GM18868 (cell line): Measurements from ENCODE around the gene SLC16A14.
A peak's percentile ranks its signal among the peaks of the same experiment; 100 is the strongest.

Experiments used
- ATAC-seq: cut with Tn5 transposase; IDR thresholded peaks from one replicate; pipeline ENCODE4 v1.9.1; 2021; ENCODE audit warnings: mild to moderate bottlenecking, moderate library complexity; ENCODE audit not compliant: unreplicated experiment

Gene SLC16A14

DNA sequence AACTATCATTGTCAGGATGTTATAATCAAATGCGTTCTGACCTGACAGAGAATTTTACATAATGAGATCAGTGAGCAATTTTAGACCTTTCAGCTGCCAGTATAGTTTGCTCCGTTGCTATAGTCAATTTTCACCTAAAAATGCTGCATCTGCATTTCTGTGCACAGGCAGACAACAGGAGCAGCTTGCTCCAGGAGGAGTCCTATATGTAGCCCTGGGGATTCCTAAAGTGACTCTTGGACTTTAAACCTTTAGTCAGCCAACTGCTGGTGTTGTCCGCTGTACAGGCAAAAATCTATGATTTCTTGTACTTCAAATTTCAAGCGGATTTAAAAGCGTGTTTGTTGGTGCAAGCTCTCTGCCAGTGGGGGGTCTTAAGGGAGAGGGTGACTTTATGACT lies 25.7 kb downstream of the SLC16A14 start:
- ATAC-seq, result no peak

DNA sequence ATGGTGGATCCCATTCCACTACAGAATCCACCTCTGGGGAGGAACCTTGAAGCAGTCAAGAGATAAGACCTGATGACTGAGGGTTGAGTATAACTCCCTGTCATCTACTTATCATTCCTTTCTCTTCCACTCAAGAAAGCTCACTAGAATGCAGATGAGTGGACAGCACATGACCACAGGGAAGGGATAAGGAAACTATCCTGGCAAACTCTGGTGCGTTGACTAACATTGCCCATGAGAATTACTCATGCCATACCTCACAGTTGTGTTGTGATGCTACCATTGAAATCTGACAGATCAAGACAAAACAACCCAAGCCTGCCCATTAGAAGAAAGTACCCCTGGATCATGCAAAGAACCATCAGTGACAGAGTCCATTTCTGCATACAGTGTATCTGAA lies 26.5 kb downstream of the SLC16A14 start:
- no peak for ATAC-seq

DNA sequence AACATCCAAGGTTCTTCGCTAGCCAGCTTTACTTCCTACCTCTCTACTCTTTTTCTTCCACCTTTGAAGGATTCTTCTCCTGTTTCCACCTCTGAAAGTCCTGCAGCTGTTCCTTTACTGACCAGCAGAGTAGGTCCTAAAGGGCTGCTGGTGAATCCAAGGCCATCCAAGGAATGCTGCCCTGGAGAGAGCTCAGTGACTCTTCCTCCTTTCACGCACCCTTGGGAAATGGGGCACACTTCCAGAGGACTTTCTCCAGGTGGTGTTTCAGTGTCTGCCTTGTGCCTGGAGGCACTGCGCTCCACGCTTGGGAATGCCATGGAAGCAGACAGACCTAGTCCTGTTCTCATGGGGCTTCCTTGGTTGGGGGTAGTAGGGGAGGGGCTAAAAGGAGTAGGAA lies 45.4 kb downstream of the SLC16A14 start:
- no peak for ATAC-seq

DNA sequence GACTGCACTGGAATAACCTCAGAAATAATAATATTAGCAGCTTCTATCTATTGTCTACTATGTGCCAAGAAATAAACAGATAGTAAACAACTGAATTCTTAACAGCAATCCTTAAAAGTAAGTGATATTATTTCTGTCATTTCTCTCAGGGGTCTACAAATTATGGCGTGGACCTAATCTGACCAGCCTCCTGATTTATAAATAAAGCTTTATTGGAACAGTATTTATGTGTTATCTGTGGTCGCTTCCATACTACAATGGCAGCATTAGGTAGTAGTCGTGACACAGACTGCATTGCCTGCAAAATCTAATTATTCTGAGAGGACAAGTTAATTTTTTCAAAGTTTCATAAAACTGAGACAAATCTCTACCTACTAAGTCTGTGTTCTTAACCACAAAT lies 49.0 kb downstream of the SLC16A14 start:
- ATAC-seq, result no peak

DNA sequence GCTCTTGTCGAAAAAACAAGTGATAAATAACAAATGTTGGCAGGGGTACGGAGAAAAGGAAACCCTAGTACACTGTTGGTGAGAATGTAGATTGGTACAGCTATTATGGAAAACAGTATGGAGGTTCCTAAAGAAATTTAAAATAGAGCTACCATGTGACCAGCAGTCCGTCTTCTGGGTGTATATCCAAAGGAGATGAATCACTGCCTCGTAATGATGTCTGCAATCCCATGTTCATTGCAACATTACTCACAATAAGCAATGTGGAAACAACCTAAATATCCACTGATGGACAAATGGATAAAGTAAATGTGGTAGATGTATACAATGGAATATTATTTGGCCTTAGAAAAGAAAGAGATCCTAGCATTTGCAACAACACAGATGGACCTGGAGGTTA lies 50.6 kb downstream of the SLC16A14 start:
- ATAC-seq, result no peak

DNA sequence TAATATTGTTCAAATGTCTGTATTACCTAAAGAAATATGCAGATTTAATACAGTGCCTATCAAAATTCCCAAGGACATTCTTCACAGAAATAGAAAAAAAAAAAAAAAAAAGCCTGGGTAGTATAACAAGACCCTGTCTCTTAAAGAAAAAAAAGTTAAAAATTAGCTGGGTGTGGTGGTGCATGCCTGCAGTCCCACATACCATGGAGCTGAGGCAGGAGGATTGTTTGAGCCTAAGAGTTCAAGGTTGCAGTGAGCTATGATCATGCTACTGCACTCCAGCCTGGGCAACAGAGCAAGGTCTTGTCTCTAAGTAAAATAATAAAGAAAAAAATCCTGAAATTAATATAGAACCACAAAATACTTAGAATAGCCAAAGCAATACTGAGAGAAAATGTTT lies 51.9 kb downstream of the SLC16A14 start:
- ATAC-seq, result no peak

GRCh38 chr2:230012267-230012884 lies 56.3 kb downstream of the SLC16A14 start:
- ATAC-seq, result no peak

GRCh38 chr2:230011617-230012016 lies 57.1 kb downstream of the SLC16A14 start:
- no peak for ATAC-seq

DNA sequence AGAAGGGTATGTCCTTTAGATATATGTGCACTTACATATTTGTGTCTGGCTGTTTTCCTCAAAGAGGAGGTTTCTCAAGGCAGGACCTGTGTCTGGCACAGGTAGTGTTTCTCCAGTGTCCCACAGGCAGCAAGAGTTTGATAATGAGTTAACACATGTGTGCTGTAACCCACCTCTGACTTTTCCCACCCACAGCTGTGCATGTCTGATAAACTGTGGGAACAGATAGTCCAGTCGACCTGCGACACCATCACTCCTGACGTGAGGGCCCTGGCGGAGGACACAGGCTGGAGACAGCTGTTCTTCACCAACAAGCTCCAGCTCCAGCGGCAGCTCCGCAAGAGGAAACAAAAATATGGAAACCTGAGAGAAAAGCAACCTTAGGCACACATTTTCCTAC lies 58.2 kb downstream of the SLC16A14 start:
- no peak for ATAC-seq

GRCh38 chr2:230008708-230009066 lies 60.0 kb downstream of the SLC16A14 start:
- no peak for ATAC-seq

- peak; percentile 60 for ATAC-seq
Measured at GRCh38 chr2:230007931-230008707, 60.6 kb downstream of the SLC16A14 start.

- ATAC-seq, result peak; percentile 99
Measured at GRCh38 chr2:230000118-230000841, 68.4 kb downstream of the SLC16A14 start.

GRCh38 chr2:229997565-229997964 lies 71.2 kb downstream of the SLC16A14 start:
- ATAC-seq, result no peak

- no peak for ATAC-seq
Measured at GRCh38 chr2:229996320-229996719, 72.4 kb downstream of the SLC16A14 start.

GRCh38 chr2:229993236-229993635 lies 75.5 kb downstream of the SLC16A14 start:
- no peak for ATAC-seq
